Glutamatergic neuron (in vitro differentiated cells): Measurements from ENCODE around the gene ZNF140. TPM values are rescaled to one million over a fixed set of nuclear protein-coding genes. Genes with fewer than 3 reads are reported as not detected.

Experiments used
- DNase-seq: peaks from one replicate; pipeline ENCODE4 v3.0.0; 2022
- H3K27ac Mint-ChIP-seq: one replicate; pipeline ENCODE4 v1.8.0; 2020; ENCODE audit warnings: mild to moderate bottlenecking, mixed read lengths, inconsistent platforms; ENCODE audit not compliant: unreplicated experiment
- H3K27me3 Mint-ChIP-seq: one replicate; pipeline ENCODE4 v1.8.0; 2020; ENCODE audit warnings: mild to moderate bottlenecking, moderate library complexity, mixed read lengths, inconsistent platforms; ENCODE audit not compliant: unreplicated experiment
- H3K36me3 Mint-ChIP-seq: one replicate; pipeline ENCODE4 v1.8.0; 2020; ENCODE audit warnings: mild to moderate bottlenecking, mixed read lengths, inconsistent platforms; ENCODE audit not compliant: unreplicated experiment
- H3K4me1 Mint-ChIP-seq: one replicate; pipeline ENCODE4 v1.8.0; 2020; ENCODE audit warnings: mild to moderate bottlenecking, low read depth, mixed read lengths, inconsistent platforms; ENCODE audit not compliant: unreplicated experiment
- H3K4me3 Mint-ChIP-seq: one replicate; pipeline ENCODE4 v1.8.0; 2020; ENCODE audit warnings: mild to moderate bottlenecking, mixed read lengths, inconsistent platforms; ENCODE audit not compliant: unreplicated experiment
- H3K9me3 Mint-ChIP-seq: one replicate; pipeline ENCODE4 v1.8.0; 2020; ENCODE audit warnings: mild to moderate bottlenecking, moderate library complexity, mixed read lengths, inconsistent platforms; ENCODE audit not compliant: unreplicated experiment
- total RNA-seq: library from RNA; stranded (reverse); fragmentation: NEBNext Ultra II Directional; extraction: Animal tissue kit (Norgen Biotek cat#: 25700); gene quantifications from one replicate; pipeline ENCODE4 v1.2.1, GENCODE V29; 2021; ENCODE audit not compliant: unreplicated experiment
- TF ChIP-seq, protein P1 (sequence below): fragments of 200-600 bp; sonication (generic); IDR thresholded peaks from one replicate; pipeline ENCODE4 v1.5.0; 2021; ENCODE audit not compliant: partially characterized antibody, unreplicated experiment

The ZNF140 gene
- total RNA-seq, 1 donor from 2014 or later: 32.3 TPM

DNA sequence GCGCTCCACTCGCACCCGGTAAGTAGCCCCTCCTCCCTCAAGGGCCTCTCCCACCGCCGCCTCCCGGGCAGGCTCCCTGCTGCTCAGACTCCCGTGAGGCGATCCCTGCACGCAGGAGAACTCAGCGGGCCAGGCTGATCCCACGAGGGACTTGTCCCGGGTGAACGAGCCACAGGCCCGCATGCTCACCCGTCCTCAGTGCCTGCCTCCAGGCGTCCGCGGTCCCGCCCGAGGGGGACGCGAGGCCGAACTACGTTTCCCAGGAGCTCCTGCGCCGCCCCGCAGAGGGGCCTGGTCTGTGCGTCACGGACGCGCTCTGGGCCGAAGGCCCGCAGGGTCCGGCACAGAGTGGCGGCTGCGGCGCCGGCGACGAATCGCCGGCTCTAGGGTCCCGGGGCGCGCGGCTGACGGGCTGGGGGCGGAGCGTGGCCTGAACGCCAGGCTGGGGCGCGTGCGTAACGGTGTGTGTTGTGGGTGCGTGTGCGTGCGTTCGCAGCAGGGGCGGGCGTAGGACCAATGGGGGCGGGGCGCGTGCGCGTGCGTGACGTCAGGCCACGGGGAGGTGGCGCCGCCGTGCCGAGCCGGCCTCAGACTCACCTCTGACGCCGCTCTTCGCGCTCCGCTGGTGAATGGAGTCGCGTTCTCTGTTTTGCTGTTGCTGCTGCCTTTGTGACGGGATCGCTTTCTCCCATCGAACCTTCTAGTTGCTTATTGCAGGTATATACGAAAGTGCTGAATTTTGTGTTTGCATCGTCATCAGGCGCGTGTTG, 49.5 kb downstream of the ZNF140 start, which contains the start of the genes ZNF10 and ZNF891:
Gene ZNF10, plus strand, starts transcription at position 590 of the 770 bp plus-strand sequence. CDS start 13,866 bp downstream, outside the sequence.
Gene ZNF891, minus strand, starts transcription at position 237 of the 770 bp plus-strand sequence. CDS start 8,356 bp downstream, outside the sequence.
- Mint-ChIP-seq H3K27me3 (peaks cover 8% of the 10 kb centered on the region), H3K4me3 (peak within 1 kb of the TSS; percentile 97), H3K36me3 (peaks cover 43% of the 10 kb centered on the region), H3K4me1 (peaks cover 7% of the 10 kb centered on the region), H3K9me3 (peaks cover 37% of the 10 kb centered on the region), H3K27ac (peak within 1 kb of the TSS; percentile 98)
- peak; percentile 99 for DNase-seq
- TF ChIP-seq, protein P1, sequence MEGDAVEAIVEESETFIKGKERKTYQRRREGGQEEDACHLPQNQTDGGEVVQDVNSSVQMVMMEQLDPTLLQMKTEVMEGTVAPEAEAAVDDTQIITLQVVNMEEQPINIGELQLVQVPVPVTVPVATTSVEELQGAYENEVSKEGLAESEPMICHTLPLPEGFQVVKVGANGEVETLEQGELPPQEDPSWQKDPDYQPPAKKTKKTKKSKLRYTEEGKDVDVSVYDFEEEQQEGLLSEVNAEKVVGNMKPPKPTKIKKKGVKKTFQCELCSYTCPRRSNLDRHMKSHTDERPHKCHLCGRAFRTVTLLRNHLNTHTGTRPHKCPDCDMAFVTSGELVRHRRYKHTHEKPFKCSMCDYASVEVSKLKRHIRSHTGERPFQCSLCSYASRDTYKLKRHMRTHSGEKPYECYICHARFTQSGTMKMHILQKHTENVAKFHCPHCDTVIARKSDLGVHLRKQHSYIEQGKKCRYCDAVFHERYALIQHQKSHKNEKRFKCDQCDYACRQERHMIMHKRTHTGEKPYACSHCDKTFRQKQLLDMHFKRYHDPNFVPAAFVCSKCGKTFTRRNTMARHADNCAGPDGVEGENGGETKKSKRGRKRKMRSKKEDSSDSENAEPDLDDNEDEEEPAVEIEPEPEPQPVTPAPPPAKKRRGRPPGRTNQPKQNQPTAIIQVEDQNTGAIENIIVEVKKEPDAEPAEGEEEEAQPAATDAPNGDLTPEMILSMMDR: no peak

GRCh38 chr12:133130808-133131128, 50.0 kb downstream of the ZNF140 start:
- peaks cover 11% of the 10 kb centered on the region for H3K27me3 Mint-ChIP-seq
- peak; percentile 55 for DNase-seq
- TF ChIP-seq, protein P1: no peak
- H3K27ac Mint-ChIP-seq: peak overlapping the region; percentile 98
- peak overlapping the region; percentile 97 for H3K4me3 Mint-ChIP-seq
- H3K36me3 Mint-ChIP-seq: peaks cover 43% of the 10 kb centered on the region
- peaks cover 7% of the 10 kb centered on the region for H3K4me1 Mint-ChIP-seq
- peaks cover 31% of the 10 kb centered on the region for H3K9me3 Mint-ChIP-seq

- peaks cover 7% of the 10 kb centered on the region for H3K4me1 Mint-ChIP-seq
- TF ChIP-seq, protein P1: no peak
- DNase-seq: no peak
- H3K9me3 Mint-ChIP-seq: peaks cover 26% of the 10 kb centered on the region
- H3K27ac Mint-ChIP-seq: no peak overlapping the region
- H3K4me3 Mint-ChIP-seq: no peak overlapping the region
- peaks cover 6% of the 10 kb centered on the region for H3K27me3 Mint-ChIP-seq
- H3K36me3 Mint-ChIP-seq: peaks cover 70% of the 10 kb centered on the region
These were observed 55.0 kb downstream of the ZNF140 start for GRCh38 chr12:133135747-133136146.

GRCh38 chr12:133145981-133146380, 65.3 kb downstream of the ZNF140 start:
- no peaks in the 10 kb centered on the region for H3K4me1 Mint-ChIP-seq
- H3K4me3 Mint-ChIP-seq: no peak overlapping the region
- H3K9me3 Mint-ChIP-seq: peaks cover 9% of the 10 kb centered on the region
- H3K27me3 Mint-ChIP-seq: no peaks in the 10 kb centered on the region
- TF ChIP-seq, protein P1: no peak
- no peak for DNase-seq
- H3K27ac Mint-ChIP-seq: no peak overlapping the region
- H3K36me3 Mint-ChIP-seq: peaks cover 76% of the 10 kb centered on the region

DNA sequence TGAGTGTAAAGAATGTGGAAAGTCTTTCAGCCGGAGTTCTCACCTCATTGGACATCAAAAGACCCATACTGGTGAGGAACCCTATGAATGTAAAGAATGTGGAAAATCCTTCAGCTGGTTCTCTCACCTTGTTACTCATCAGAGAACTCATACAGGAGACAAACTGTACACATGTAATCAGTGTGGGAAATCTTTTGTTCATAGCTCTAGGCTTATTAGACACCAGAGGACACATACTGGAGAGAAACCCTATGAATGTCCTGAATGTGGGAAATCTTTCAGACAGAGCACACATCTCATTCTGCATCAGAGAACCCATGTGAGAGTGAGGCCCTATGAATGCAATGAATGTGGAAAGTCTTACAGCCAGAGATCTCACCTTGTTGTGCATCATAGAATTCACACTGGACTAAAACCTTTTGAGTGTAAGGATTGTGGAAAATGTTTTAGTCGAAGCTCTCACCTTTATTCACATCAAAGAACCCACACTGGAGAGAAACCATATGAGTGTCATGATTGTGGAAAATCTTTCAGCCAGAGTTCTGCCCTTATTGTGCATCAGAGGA, 75.5 kb downstream of the ZNF140 start:
- H3K27ac Mint-ChIP-seq: no peak overlapping the region
- peaks cover 81% of the 10 kb centered on the region for H3K36me3 Mint-ChIP-seq
- H3K4me3 Mint-ChIP-seq: no peak overlapping the region
- no peaks in the 10 kb centered on the region for H3K4me1 Mint-ChIP-seq
- H3K27me3 Mint-ChIP-seq: peaks cover 2% of the 10 kb centered on the region
- TF ChIP-seq, protein P1: no peak
- peaks cover 40% of the 10 kb centered on the region for H3K9me3 Mint-ChIP-seq
- DNase-seq: no peak
